HEK293 (cell line): ENCODE results near the gene ALDOA.

Experiments
- CTCF ChIA-PET: fragments of 350-600 bp; formaldehyde crosslinking; extraction: SDS; loops from one replicate; lab custom pipeline; 2021; ENCODE audit warnings: antibody characterized with exemption; lab: Yijun Ruan, JAX
- POLR2A ChIA-PET: fragments of 300-600 bp; formaldehyde crosslinking; extraction: SDS; loops from one replicate; lab custom pipeline; 2020; ENCODE audit warnings: antibody characterized with exemption, inconsistent platforms; lab: Yijun Ruan, JAX
- H3K27ac ChIP-seq: fragments of 200-500 bp; sonication (Bioruptor generic); 2 replicates; pipeline ENCODE4 v1.5.1; 2014; ENCODE audit warnings: low read depth, low read length, control low read depth, inconsistent platforms; ENCODE audit errors: extremely low read depth
- H3K36me3 ChIP-seq, 2 experiments: fragments of 200-500 bp in 1 of 2; sonication (Bioruptor generic) in 1 of 2; 1 replicate in 1 of 2; 2 replicates in 1 of 2; pipeline ENCODE4 v1.5.1; 2014 to 2017; ENCODE audit warnings: inconsistent platforms in 2 of 2, low read length in 2 of 2; ENCODE audit not compliant: control insufficient read depth in 2 of 2, insufficient read depth in 1 of 2
- H3K4me1 ChIP-seq: fragments of 200-500 bp; sonication (Bioruptor generic); 2 replicates; pipeline ENCODE4 v1.5.1; 2014; ENCODE audit warnings: mild to moderate bottlenecking, low read length, inconsistent platforms; ENCODE audit not compliant: control insufficient read depth, insufficient read depth
- H3K4me3 ChIP-seq: 2 replicates; pipeline ENCODE4 v1.5.1; 2011; ENCODE audit warnings: low read depth, mild to moderate bottlenecking, control low read depth, low read length, moderate library complexity
- H3K9me3 ChIP-seq: fragments of 200-500 bp; sonication (Bioruptor generic); 2 replicates; pipeline ENCODE4 v1.5.1; 2014; ENCODE audit warnings: low read depth, low read length, inconsistent platforms; ENCODE audit not compliant: control insufficient read depth, insufficient read depth
- HIC1 ChIP-seq: fragments of 450-650 bp; formaldehyde crosslinking; IDR thresholded peaks from 2 replicates; pipeline ENCODE4 v1.5.1; 2016; ENCODE audit warnings: missing biosample characterization, missing genetic modification characterization
- KLF17 ChIP-seq: fragments of 450-650 bp; formaldehyde crosslinking; IDR thresholded peaks from 2 replicates; pipeline ENCODE4 v1.5.1; 2016; ENCODE audit warnings: missing biosample characterization, missing genetic modification characterization
- SCRT1 ChIP-seq: fragments of 450-650 bp; formaldehyde crosslinking; IDR thresholded peaks from 2 replicates; pipeline ENCODE4 v1.5.1; 2016; ENCODE audit warnings: missing biosample characterization, missing genetic modification characterization, borderline replicate concordance
- SCRT2 ChIP-seq: fragments of 450-650 bp; formaldehyde crosslinking; IDR thresholded peaks from 2 replicates; pipeline ENCODE4 v1.5.1; 2016; ENCODE audit warnings: missing biosample characterization, missing genetic modification characterization
- ZBTB7A ChIP-seq: fragments of 450-650 bp; formaldehyde crosslinking; IDR thresholded peaks from 2 replicates; pipeline ENCODE4 v1.5.1; 2016; ENCODE audit warnings: low read depth, missing biosample characterization, missing genetic modification characterization
- ZNF112 ChIP-seq: fragments of 450-650 bp; formaldehyde crosslinking; IDR thresholded peaks from 2 replicates; pipeline ENCODE4 v1.5.0; 2017; ENCODE audit warnings: missing biosample characterization, missing genetic modification characterization
- ZNF121 ChIP-seq: fragments of 450-650 bp; formaldehyde crosslinking; IDR thresholded peaks from 2 replicates; pipeline ENCODE4 v1.5.1; 2016; ENCODE audit warnings: missing biosample characterization, missing genetic modification characterization
- ZNF138 ChIP-seq: fragments of 450-650 bp; formaldehyde crosslinking; IDR thresholded peaks from 2 replicates; pipeline ENCODE4 v1.5.1; 2016; ENCODE audit warnings: missing biosample characterization, missing genetic modification characterization, borderline replicate concordance
- ZNF175 ChIP-seq: fragments of 450-650 bp; formaldehyde crosslinking; IDR thresholded peaks from 2 replicates; pipeline ENCODE4 v1.5.1; 2016; ENCODE audit warnings: missing biosample characterization, missing genetic modification characterization
- ZNF24 ChIP-seq: fragments of 450-650 bp; formaldehyde crosslinking; IDR thresholded peaks from 2 replicates; pipeline ENCODE4 v1.5.1; 2016; ENCODE audit warnings: missing biosample characterization, missing genetic modification characterization
- ZNF266 ChIP-seq: fragments of 450-650 bp; formaldehyde crosslinking; IDR thresholded peaks from 2 replicates; pipeline ENCODE4 v1.5.1; 2016; ENCODE audit warnings: missing biosample characterization, missing genetic modification characterization, low read depth
- ZNF292 ChIP-seq: fragments of 450-650 bp; formaldehyde crosslinking; IDR thresholded peaks from 2 replicates; pipeline ENCODE4 v1.5.1; 2016; ENCODE audit warnings: low read depth, missing biosample characterization, missing genetic modification characterization, borderline replicate concordance
- ZNF341 ChIP-seq: fragments of 450-650 bp; formaldehyde crosslinking; IDR thresholded peaks from 2 replicates; pipeline ENCODE4; 2016; ENCODE audit warnings: low read depth, missing biosample characterization, missing genetic modification characterization
- ZNF366 ChIP-seq: fragments of 450-650 bp; formaldehyde crosslinking; conservative IDR thresholded peaks from 2 replicates; pipeline ENCODE4 v1.5.1; 2016; ENCODE audit warnings: missing biosample characterization, missing genetic modification characterization
- ZNF514 ChIP-seq: fragments of 450-650 bp; formaldehyde crosslinking; IDR thresholded peaks from 2 replicates; pipeline ENCODE4 v1.5.1; 2016; ENCODE audit warnings: missing biosample characterization, missing genetic modification characterization
- ZNF571 ChIP-seq: fragments of 450-650 bp; formaldehyde crosslinking; IDR thresholded peaks from 2 replicates; pipeline ENCODE4 v1.5.0; 2017; ENCODE audit warnings: missing biosample characterization, missing genetic modification characterization
- ZNF580 ChIP-seq: fragments of 450-650 bp; formaldehyde crosslinking; IDR thresholded peaks from 2 replicates; pipeline ENCODE4 v1.5.1; 2016; ENCODE audit warnings: missing biosample characterization, missing genetic modification characterization
- ZNF585B ChIP-seq: fragments of 450-650 bp; formaldehyde crosslinking; IDR thresholded peaks from 2 replicates; pipeline ENCODE4 v1.5.1; 2016; ENCODE audit warnings: missing biosample characterization, missing genetic modification characterization
- ZNF639 ChIP-seq: fragments of 450-650 bp; formaldehyde crosslinking; IDR thresholded peaks from 2 replicates; pipeline ENCODE4 v1.5.1; 2016; ENCODE audit warnings: missing biosample characterization, missing genetic modification characterization
- ZSCAN30 ChIP-seq: fragments of 450-650 bp; IDR thresholded peaks from 2 replicates; pipeline ENCODE4 v1.5.1; 2018; ENCODE audit warnings: missing biosample characterization, mild to moderate bottlenecking, missing genetic modification characterization, moderate library complexity
- ZSCAN4 ChIP-seq: fragments of 450-650 bp; formaldehyde crosslinking; IDR thresholded peaks from 2 replicates; pipeline ENCODE4 v1.5.1; 2017; ENCODE audit warnings: missing biosample characterization, missing genetic modification characterization

The ALDOA gene

GRCh38 chr16:30087181-30087898 lies 21.8 kb downstream of the ALDOA start (continued):
- TF ChIP-seq HIC1 (tag by site-specific recombination) (no peak), ZNF514 (tag by site-specific recombination) (no peak), ZNF580 (tag by site-specific recombination) (0 out of 2 replicates have a peak, but pooled peaks have one; percentile 34), ZNF585B (tag by site-specific recombination) (no peak), ZSCAN4 (tag by site-specific recombination) (no peak), ZBTB7A (tag by site-specific recombination) (0 out of 2 replicates have a peak, but pooled peaks have one; percentile 63), ZNF366 (tag by site-specific recombination) (peak; percentile 12; the same call in 1 of the 2 replicates), ZNF639 (tag by site-specific recombination) (peak; percentile 58; the same call in 1 of the 2 replicates), ZNF138 (no peak), ZNF175 (tag by site-specific recombination) (no peak), KLF17 (peak; percentile 25; the same call in 1 of the 2 replicates), ZNF112 (tag by site-specific recombination) (no peak), ZSCAN30 (tag by site-specific recombination) (no peak), ZNF121 (tag by site-specific recombination) (peak; percentile 99)

GRCh38 chr16:30088237-30088831 lies 22.8 kb downstream of the ALDOA start:
- H3K27ac ChIP-seq: no peak overlapping the region
- TF ChIP-seq ZNF292 (tag by site-specific recombination): no peak
- peak; percentile 38; the same call in 1 of the 2 replicates for TF ChIP-seq ZNF24 (tag by site-specific recombination)
- TF ChIP-seq ZNF571 (tag by site-specific recombination): no peak
- no peak for TF ChIP-seq ZNF266 (tag by site-specific recombination)
- TF ChIP-seq SCRT2: 0 out of 2 replicates have a peak, but pooled peaks have one; percentile 41
- TF ChIP-seq ZNF341: no peak
- TF ChIP-seq SCRT1 (tag by site-specific recombination): 0 out of 2 replicates have a peak, but pooled peaks have one; percentile 14
- no peaks in the 10 kb centered on the region for H3K9me3 ChIP-seq
- H3K36me3 ChIP-seq: peaks cover 0 to 36% of the 10 kb centered on the region in 2 experiments; a peak in 1 of 3 replicates
- no peak overlapping the region for H3K4me3 ChIP-seq
- ChIA-PET POLR2A (interaction anchor here (2.4 kb wide), 1 partner anchor 12 kb away, joined by 7 read pairs; the partner anchor contains the start of gene PPP4C), CTCF (interaction anchor here (0.6 kb wide), 1 partner anchor 235 kb away, joined by 3 read pairs; no protein-coding TSS in a partner anchor)
- no peaks in the 10 kb centered on the region for H3K4me1 ChIP-seq
